Activated CD4-positive, alpha-beta T cell treated with anti-CD3 and anti-CD28 coated beads, Interleukin-2, amount 50 U/mL, for 24 hours (primary cell): ENCODE measurements around the gene EPN1.

Source experiments
- DNase-seq, 2 donors: peaks; one replicate each; pipeline ENCODE4 v3.0.0-alpha.2; 2020; ENCODE audit warnings: low read depth in 1 of 2, low spot score in 1 of 2

EPN1 gene

DNA sequence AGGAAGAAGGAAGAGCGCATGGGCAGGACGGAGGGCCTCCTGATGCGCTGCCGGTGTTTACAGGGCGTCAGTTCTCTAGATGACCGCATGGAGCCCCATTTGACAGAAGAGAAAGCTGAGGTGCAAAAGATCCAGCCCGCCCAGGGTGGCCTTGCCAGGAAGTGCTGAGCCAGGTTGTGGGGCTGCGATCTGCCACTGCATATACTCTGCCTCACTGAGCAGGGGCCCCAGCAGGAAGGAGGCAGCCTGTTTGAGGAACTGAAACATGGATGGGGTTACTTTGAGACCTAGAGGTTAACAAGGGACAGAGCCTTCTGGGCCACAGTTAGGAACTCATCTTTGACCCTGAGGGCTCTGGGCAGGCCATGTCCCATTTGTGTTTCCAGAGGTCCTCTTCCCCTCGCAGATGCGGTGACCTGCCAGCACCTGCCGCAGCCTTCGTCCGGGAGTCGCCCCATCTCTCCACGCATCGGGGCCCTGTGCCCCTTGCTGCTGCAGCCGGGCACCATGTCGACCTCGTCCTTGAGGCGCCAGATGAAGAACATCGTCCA lies 3.2 kb downstream of the EPN1 start:
- no peak for DNase-seq

DNA sequence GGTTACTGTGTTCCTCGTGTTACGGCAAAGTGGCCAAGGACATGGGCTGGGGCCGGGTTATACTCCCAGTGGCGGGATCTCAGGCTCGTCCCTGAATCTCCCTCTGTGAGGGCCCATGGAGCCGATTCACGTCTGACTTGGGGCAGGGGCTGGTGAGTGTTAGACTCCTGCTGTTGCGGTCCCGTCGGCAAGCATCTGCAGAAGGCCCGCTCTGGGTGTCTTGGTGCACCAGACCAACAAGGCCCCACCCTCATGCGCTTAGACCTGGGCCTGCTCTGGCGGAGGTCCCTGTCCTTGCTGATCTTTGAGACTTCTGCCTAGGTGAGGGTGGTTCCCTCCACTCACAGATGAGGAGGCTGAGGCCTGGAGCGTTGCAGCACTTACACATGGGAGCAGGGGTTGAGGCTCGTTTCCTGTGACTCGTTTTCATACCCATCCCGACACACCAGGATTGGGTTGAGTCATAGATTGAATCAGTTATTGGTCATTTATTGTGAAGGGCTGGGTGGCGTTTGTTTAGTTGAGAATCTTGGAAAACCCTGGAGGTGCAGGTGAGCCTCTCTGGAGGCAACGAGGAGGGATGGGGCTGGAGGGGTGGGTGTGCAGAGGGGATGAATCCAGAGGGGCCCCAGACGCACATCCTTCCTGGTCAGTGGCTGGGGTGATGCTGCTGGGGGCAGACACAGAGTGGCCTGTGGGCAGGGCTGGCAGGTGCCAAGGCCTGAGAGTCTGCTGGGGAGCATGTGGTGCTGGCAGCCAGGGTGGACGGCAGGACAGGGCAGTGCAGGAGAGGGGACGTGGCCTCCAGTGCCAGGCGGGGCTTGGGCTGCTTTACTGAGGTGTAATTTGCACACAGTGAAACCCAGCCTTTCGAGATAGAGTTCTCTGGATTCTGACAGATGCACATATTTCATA lies 4.6 kb downstream of the EPN1 start:
- DNase-seq, result no peak

DNA sequence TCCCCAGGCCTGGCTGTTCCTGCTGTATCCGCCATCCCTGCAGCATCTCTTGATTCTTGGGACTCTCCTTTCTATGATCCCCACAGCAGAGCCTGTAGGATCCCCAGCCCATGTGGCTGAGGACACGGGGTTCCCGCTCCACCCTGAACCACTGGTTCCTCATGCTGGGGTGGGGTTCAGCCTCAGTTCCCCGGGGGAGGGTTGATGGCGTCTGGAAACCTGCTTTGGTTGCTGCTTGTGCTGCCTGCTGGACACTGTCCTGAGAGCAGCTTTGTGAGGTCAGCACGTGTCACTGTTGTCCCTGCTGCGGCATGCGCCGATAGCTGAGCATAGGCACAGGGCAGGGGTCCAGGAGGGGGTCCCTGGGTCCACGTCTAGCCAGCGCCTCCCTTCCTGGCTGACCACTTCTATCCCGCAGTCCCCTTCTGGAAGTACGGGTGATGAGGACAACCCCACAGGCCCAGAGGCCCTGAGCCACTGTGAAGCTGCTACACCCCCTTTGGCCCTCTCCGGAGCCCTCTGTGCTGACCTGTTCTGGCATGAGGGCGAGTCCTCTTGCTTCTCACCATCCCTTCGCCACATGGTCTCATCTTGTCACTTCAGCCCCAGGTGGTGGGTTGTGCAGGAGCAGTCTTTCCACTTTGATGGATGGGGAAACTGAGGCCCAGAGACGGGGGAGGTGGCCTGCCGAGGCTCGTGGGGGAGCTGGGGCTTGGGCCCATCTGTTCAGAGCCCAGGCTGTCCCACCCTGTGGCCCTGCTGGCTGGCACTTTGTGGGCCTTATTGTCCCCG lies 5.5 kb downstream of the EPN1 start:
- no peak for DNase-seq

DNA sequence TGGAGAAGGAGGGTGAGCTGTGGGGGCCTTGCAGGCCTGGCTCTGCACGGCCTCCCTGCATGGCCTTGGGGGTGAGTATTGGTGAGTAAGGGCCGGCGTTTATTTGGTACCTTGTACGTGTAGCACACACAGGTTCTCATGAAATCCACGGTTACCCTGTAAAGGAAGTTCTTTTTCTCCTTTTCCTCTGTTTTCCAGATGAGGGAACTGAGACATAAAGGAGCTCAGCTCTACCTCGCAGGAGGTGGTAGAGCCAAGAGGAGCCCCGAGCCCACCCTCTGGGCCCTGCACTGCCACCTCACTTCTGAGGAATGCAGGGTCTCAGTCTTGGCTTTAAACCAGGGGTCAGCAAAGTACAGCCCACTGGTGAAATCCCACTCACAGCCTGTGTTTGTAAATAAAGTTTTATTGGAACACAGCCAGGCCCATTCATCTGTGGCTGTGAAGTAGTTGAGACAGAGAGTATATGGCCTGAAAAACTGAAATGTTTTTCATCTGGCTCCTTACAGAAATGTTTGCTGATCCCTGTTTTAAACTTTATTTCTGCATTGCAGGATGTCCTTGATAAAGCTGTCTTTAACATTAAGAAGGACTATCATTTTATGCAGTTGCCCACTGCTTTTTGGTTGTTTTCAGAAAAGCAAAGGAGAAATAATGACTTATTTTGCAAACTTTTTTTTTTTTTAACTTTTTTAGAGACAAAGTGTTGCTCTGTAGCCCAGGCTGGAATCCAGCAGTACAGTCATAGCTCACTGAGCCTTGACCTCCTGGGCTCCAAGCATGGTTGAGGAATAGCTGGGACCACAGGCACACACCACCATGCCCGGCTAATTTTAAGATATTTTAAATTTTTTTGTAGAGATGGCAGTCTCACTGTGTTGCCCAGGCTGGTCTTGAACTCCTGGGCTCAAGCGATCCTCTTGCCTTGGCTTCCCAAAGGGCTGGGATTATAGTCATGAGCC lies 6.4 kb downstream of the EPN1 start:
- DNase-seq, result no peak

DNA sequence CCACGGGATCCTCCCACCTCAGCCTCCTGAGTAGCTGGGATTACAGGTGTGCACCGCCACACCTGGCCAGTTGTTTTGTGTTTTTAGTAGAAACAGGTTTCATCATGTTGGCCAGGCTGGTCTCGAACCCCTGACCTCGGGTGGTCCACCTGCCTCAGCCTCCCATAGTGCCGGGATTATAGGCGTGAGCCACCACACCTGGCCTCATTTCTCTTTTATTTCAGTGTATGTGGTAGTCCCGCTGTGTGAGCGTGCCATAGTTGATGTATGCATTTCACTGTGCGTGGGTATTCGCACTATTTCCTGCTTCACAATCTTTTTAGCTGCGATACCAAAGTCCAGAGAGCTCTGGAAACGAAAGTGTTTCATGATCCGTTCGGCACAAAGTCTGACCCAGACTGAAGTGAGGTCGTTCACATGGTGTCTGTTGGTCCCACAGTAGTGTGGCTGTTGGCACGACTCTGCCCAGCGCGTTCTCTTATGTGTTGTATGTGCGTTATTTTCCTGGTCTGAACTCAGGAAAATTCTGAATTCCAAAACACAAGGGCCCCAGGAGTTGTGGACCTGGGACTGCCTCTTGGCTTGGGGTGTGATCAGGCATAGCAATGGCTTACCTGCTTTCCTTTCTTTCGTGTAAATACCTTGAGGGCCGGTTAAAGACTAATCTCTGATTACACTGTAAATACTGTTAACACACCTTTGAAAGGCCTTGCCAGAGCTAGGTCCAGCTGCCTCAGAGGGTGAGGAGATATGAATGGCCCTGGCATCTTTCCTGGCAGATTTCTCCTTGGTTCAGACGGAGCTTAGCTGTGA lies 8.6 kb downstream of the EPN1 start:
- DNase-seq, result no peak

DNA sequence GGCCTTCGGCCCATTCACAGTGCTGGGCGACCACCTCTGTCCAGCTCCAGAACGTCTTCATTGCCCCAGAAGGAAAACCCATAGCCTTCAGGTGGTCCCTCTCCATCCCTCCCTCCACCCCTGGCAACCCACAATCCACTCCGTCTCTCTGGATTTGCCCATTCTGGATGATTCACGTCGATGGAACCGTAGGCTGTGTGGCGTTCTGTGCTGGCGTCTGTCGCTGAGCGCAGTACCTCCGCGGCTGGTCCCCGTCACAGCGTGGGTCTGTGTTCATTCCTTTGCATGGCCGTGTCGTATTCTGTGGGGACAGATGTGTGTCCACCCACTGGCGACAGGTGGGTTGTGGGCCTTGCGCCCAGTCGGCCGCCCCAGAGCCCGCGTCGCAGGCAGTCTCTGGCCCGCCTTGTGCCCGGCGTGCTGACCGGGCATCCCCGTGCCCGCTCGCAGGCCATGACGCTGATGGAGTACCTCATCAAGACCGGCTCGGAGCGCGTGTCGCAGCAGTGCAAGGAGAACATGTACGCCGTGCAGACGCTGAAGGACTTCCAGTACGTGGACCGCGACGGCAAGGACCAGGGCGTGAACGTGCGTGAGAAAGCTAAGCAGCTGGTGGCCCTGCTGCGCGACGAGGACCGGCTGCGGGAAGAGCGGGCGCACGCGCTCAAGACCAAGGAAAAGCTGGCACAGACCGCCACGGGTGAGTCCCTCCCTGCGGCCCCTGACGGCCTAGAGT lies 10.1 kb downstream of the EPN1 start:
- DNase-seq, result no peak

DNA sequence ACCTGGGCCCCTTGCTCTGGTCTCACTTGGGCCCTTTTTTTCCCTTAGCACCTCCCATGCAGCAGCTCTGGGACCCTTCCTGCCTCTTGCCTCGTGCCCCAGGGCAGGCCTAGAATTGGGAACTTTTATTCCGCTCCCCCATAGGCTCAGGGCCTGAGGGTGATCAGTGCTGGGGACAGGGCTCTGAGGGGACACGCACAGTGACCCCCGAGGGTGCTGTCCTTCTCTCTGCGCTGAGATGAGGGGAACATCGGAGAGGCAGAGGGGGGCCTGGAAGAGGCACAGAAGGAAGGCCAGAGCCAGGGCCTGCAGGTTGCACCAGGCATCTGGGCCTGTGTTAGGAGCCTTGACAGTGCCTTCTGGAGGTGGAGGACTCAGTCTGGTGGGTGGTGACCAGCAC lies 10.8 kb downstream of the EPN1 start:
- DNase-seq, result no peak

DNA sequence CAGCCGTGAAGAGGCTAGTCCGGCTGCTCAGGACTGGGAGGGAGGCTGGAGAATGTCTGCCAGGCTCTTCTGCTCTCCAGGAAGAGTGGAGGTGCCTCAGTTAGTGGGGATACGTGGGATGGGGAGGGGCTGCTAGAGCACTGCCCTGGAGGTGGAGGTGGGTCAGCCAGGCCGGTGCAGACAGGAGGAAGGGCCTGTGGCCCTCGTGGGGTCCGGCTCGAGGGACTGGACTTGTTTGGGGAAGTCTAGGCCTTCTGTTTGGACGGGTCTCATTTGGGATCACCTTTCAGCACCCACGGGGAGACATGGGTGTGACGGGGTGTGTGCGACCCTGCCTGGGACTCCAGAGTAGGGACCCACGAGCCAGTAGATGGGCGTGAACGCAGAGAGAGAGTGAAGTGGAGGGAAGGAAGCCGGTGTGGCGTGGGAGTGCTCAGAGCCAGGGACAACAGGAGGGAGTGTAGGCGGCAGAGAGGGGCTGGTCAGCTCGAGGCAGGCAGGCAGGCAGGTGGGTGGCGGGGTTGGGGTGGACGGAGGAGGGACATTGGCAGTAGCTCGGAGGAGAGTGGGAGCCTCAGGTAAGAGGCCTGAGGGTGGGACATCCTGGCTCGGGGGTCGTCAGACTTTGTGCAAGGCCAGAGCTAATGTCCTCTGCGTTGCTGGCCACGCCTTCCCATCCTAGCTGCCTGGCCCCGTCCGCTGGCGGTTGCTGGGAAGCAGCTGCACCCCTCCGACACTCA lies 11.5 kb downstream of the EPN1 start:
- DNase-seq, result no peak

DNA sequence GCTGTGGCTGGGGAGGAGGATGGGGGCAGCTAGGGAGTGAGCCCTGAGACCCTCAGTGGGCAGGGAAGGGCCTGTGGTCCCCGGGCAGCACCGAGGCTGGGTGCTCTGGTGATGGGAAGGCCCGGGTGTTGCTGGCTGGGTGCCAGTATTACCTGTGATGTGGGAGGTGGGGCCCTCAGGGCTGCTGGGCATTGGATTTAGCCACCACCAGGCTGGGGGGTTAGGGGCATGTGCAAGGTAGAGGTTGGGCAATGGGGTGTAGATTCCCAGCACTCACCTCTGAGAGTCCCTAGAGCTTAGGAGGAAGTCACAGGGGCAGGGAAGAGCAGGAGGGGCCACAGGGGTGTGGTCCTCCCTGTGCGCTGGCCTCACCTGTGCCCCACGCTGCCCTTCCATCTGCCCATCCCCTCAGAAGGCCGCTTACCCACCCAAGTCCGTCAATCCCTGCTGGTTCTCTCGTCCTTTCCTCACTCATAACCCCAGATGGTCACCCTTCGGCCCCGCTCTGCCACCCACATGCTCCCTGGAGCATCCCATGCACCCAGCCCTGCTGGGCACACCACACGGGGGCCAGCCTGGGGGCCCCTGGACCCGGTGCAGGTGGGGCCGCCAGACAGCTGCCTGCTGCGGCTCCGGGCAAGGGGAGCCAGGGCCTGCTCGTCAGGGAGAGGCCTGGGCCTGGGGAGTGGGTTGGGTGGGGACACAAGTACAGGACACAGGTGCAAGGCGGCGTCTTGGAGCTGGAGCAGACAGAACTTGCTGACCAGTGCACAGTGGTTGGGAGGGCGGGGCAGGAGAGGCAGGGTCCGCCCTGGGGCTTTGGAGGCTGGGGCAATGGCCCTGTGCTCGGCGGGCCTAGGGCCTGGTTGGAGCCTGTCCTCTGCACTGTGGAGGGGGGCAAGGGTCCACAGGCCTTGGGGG lies 12.5 kb downstream of the EPN1 start:
- no peak for DNase-seq

DNA sequence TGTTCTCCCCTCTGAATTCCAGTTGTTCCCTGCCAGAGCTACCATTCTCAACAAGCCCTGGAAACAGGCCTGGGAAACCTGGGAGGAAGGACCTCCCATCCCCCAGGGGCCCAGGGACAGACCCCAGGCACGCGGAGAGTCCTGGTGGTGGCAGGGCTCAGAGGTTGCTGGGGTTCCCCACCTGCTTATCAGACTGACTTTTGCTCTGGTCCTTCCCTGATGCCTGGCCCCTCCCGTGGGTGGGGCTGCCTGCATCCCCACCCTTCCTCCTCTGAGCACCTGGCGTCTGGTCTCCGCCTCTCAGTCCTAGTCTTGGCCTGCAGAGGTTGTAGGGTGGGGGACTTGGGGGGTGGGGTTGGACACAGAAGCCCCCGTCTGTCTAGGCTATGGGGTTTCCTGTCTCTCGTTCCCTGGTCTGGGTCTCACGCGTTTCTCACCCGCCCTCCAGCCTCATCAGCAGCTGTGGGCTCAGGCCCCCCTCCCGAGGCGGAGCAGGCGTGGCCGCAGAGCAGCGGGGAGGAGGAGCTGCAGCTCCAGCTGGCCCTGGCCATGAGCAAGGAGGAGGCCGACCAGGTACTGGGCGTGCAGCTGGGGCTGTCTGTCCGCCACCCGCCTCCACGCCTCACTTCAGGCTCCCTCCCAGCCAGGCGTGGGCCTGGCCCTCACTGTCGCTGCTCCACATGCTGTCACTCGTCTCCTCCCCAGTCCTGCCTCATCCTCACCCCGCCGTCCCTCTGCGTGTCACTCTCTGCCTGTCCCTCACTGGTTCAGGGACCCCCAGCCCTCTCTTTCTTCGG lies 13.6 kb downstream of the EPN1 start:
- no peak for DNase-seq

DNA sequence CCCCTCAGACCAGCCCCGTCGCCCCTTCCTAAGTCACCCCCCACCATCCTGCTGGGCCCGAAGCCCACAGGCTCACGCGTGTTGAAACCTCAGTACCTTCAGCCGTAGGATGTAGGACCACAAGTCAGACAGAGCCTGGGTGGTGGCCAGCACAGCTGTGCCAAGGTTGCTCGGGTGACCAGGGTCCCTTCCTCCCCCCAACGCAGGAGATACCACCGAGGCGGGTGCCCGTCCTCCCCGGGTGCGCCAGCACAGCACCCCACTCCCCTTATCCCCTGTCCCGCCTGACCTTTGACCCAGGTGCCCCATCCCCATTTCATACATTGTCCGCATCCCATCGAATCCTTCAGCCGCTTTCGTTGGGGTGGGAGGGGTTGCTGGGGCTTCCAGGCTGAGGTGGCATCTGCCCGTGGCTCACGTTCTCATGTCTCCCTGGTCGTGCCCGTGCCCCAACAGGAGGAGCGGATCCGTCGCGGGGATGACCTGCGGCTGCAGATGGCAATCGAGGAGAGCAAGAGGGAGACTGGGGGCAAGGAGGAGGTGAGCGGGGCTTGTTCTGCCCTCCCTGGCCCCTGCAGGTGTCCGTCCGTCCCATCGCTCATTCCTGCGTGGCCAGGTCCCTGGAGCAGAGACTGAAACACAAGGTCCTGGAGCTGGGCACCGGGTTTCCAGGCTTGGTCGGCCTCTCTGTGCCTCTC lies 14.5 kb downstream of the EPN1 start:
- DNase-seq, result no peak

DNA sequence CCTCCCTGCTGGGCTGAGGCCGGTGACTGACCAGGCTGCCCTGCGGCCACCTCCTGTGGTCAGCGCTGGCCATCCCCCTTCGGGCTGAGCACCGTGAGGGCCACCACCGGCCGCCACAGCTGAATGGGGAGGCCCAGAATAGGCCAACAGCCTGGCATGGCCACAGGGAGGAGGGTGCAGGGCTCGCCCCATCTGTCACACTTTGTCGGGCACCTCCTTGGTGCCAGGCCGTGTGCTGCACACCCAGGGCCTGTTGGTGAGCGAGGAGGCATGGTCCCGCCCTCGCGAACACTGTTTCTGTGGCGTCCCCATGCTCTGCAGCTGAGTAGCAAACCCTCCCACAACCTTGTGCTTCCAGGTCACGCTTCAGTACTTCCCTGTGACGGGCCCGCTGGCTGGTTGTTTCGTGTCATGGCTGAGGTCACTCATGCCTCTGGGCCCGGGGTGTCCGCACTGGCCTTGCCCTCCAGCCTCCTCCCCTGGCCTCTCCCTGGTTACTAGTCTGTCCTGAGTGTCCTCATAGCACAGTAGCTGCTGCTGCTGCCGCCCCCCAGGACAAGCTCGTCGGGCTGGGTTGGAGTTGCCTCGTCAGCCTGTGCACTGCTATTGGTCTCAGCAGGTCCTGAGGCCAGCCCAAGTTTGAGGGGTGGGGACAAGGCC lies 15.2 kb downstream of the EPN1 start:
- DNase-seq, result no peak

DNA sequence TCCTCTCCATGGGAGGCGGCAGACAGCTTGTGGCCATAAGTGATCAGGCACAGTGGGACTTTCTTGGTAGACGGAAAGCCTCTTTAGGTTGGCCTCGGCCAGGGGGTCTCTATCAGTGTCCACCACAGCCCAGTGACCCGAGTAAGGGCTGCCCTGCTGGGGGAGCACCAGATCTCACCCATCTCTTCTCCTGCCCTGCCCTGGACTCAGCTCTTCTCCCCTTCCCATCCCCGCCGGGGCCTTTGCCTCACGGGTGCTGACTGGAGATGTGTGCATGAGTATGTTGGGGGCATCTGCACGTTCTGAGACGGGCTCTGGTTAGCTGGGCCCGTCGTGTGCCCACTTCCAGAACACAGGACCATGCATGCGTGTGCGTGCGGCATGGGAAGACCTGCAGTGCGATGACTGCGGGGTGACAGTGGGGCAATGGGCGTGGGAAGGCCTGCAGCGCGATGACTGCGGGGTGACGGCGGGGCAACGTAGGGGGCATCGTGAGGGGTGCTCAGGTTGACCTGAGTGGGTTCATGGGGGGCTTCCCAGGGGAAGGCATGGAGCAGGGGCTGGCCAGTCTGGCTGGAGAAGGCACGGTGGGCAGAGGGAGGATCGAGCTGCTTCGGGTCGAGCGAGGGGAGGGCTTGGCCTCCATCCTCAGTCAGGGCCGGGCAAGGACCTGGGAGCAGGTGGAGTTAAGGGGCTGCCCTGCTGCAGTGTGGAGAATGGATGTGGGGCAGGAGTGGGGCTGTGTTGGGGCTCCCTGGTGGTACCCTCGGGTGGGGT lies 15.9 kb downstream of the EPN1 start:
- no peak for DNase-seq

DNA sequence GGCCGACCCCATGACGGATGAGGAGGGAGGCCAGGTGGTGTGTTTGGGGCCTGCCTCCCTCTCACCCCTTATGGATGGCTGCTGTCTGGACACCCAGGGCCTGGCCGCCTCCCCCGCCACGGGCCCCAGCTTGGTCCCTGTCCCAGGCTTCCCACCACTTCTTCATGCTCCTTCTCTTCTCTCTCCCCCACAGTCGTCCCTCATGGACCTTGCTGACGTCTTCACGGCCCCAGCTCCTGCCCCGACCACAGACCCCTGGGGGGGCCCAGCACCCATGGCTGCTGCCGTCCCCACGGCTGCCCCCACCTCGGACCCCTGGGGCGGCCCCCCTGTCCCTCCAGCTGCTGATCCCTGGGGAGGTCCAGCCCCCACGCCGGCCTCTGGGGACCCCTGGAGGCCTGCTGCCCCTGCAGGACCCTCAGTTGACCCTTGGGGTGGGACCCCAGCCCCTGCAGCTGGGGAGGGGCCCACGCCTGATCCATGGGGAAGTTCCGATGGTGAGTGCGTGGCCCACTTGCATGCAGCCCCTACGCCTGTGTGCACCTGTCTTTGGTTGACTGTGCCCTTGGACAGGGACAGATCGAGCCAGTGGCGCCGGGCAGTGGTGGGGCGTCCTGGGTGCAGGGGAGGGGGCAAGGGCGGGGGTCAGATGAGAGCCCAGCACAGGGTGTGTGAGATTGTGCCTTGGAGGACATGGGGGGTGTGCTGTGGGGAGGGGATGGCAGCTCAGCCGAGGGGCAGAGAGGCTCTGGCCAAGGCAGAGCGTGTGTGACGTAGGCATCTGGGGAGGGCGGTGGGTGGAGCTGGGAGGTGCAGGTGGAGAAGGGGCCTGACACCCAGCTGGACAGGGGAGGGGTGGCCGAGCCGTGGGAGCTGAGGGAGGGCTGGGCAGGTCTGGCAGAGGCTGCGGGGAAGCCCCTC lies 16.8 kb downstream of the EPN1 start:
- no peak for DNase-seq
